Gastroesophageal sphincter (tissue), 4 donors: ENCODE results near the gene SUMO4. TPM values are rescaled to one million over a fixed set of nuclear protein-coding genes. Genes with fewer than 3 reads are reported as not detected.

Experiments used
- ATAC-seq: fragments of 150-250 bp; one replicate; pipeline ENCODE4 v1.9.1; 2016; ENCODE audit warnings: mild to moderate bottlenecking, moderate library complexity
- H3K27ac ChIP-seq, 4 donors: fragments of 200-600 bp; sonication (generic) in 3 of 4; 1 replicate in 3 of 4; 2 replicates in 1 of 4; pipeline ENCODE4 v1.5.1; 2016 to 2019
- H3K27me3 ChIP-seq: fragments of 200-600 bp; sonication (generic); one replicate; pipeline ENCODE4 v1.5.1; 2019
- H3K36me3 ChIP-seq, 2 donors: fragments of 200-600 bp; sonication (generic); one replicate each; pipeline ENCODE4 v1.5.1; 2019; ENCODE audit warnings: control low read depth in 1 of 2
- H3K4me1 ChIP-seq, 3 donors: fragments of 200-600 bp; sonication (generic); 1 replicate in 2 of 3; 2 replicates in 1 of 3; pipeline ENCODE4 v1.5.1; 2016 to 2019; ENCODE audit warnings: control low read depth in 2 of 3
- H3K4me3 ChIP-seq, 2 donors: fragments of 200-600 bp; sonication (generic); one replicate each; pipeline ENCODE4 v1.5.1; 2019; ENCODE audit warnings: mild to moderate bottlenecking in 1 of 2, moderate library complexity in 1 of 2
- H3K9me3 ChIP-seq, 3 donors: fragments of 200-600 bp; sonication (generic); one replicate each; pipeline ENCODE4 v1.5.1; 2017 to 2019; ENCODE audit warnings: control low read depth in 2 of 3
- EP300 ChIP-seq: sonication (generic); formaldehyde crosslinking; IDR thresholded peaks from one replicate; pipeline ENCODE4 v1.6.1; 2017; ENCODE audit warnings: antibody characterized with exemption, mild to moderate bottlenecking
- POLR2A ChIP-seq, 2 donors: fragments of 450-650 bp; IDR thresholded peaks; one replicate each; pipeline ENCODE4 v1.6.1; 2017; ENCODE audit warnings: antibody characterized with exemption in 2 of 2, mild to moderate bottlenecking in 2 of 2, moderate library complexity in 1 of 2
- POLR2AphosphoS5 ChIP-seq: sonication (generic); formaldehyde crosslinking; IDR thresholded peaks from one replicate; pipeline ENCODE4 v1.6.1; 2017; ENCODE audit warnings: antibody characterized with exemption
- WGBS, 2 donors: methylation state at CpG; one replicate each; pipeline ENCODE4 v1.1.5; 2018; ENCODE audit warnings: low coverage in 1 of 2; 5-methylcytosine and 5-hydroxymethylcytosine counted together
- total RNA-seq, 4 donors: library from RNA; depleted of rRNA; stranded (reverse); fragments of >200 nt; gene quantifications; one replicate each; pipeline ENCODE4 v1.1.0, GENCODE V29; 2016
- TF ChIP-seq, protein P1 (sequence below), 4 experiments: fragments of 200-600 bp in 2 of 4; fragments of 450-650 bp in 2 of 4; sonication (generic) in 1 of 4; IDR thresholded peaks; one replicate each; pipeline ENCODE4 v1.5.1; 2017 to 2019; ENCODE audit warnings: antibody characterized with exemption in 4 of 4, mild to moderate bottlenecking in 2 of 4, moderate library complexity in 2 of 4

SUMO4 gene
- total RNA-seq, 4 donors from 2014 or later: 1.9 to 2.4 (median 2.0) TPM; not detected in 1

DNA sequence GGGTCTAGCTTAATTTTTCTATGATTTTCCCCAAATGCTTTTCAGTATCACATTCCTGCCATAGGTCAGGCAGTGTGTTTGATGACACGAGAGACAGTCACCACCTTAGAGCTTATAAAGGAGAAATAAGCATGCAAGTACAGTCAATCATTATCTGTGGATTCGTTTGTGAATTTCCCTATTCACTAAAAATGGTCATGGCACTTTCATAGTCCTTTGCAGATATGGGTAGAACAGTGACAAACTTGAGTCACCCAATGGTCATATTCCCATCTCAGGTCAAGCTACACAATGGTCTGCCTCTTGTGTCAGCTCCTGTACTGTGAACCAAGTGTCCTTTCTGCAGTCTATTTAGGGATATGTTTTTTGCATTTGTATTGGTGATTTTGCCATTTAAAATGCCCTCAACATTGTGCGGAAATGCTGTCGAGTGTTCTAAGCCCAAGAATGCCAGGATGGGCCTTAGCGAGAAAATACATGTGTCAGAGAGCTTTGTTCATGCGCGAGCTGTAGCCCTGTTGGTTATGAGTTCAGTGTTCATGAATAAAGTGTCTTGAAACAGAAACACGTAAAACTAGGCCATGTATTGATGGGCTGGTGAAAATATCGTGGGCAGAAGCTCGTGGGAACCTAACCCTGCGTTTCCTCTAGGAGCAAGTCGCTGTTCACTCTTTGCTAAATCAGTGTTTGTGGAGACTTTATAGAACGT is 19.8 kb downstream of the SUMO4 start:
- ATAC-seq: no peak
- Histone ChIP-seq H3K27ac (no peak overlapping the region), H3K27me3 (no peaks in the 10 kb centered on the region), H3K9me3 (no peaks in the 10 kb centered on the region), H3K4me3 (no peak overlapping the region), H3K36me3 (no peaks in the 10 kb centered on the region), H3K4me1 (peaks cover 0 to 13% (median 4%) of the 10 kb centered on the region in 3 donors)
- TF ChIP-seq EP300 (no peak), POLR2AphosphoS5 (no peak), POLR2A (IDR thresholded peaks at IDR 0.05) (no peak)
- TF ChIP-seq, protein P1, sequence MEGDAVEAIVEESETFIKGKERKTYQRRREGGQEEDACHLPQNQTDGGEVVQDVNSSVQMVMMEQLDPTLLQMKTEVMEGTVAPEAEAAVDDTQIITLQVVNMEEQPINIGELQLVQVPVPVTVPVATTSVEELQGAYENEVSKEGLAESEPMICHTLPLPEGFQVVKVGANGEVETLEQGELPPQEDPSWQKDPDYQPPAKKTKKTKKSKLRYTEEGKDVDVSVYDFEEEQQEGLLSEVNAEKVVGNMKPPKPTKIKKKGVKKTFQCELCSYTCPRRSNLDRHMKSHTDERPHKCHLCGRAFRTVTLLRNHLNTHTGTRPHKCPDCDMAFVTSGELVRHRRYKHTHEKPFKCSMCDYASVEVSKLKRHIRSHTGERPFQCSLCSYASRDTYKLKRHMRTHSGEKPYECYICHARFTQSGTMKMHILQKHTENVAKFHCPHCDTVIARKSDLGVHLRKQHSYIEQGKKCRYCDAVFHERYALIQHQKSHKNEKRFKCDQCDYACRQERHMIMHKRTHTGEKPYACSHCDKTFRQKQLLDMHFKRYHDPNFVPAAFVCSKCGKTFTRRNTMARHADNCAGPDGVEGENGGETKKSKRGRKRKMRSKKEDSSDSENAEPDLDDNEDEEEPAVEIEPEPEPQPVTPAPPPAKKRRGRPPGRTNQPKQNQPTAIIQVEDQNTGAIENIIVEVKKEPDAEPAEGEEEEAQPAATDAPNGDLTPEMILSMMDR (IDR thresholded peaks at IDR 0.05): no peak
- 85 to 93% methylated on average over 10 to 13 of the region's 13 CpGs for WGBS, 2 donors

DNA sequence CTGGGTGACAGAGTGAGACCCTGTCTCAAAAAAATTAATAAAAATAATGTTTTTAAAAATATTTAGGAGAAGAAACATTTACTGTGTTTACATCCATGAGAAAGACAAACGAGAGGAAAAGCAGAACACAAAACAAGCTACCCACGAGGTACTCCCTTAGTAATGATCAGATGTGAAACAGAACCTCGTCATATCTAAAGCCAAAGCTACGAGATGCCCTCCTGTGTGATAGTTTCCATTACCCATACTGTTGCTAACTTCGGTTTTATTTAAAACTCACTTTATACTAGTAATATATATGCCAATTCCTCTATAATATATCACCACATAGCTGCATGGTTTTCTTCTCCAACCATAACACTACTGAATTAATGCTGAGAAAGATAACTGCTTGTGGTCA is 21.1 kb downstream of the SUMO4 start:
- Histone ChIP-seq H3K27me3 (no peaks in the 10 kb centered on the region), H3K9me3 (no peaks in the 10 kb centered on the region), H3K36me3 (no peaks in the 10 kb centered on the region), H3K4me1 (peaks cover 0 to 13% (median 4%) of the 10 kb centered on the region in 3 donors), H3K27ac (no peak overlapping the region), H3K4me3 (no peak overlapping the region)
- TF ChIP-seq, protein P1 (IDR thresholded peaks at IDR 0.05): no peak
- TF ChIP-seq EP300 (no peak), POLR2A (IDR thresholded peaks at IDR 0.05) (no peak), POLR2AphosphoS5 (no peak)
- WGBS, 2 donors: 74 to 75% methylated on average over 5 of the region's 5 CpGs
- ATAC-seq: no peak

DNA sequence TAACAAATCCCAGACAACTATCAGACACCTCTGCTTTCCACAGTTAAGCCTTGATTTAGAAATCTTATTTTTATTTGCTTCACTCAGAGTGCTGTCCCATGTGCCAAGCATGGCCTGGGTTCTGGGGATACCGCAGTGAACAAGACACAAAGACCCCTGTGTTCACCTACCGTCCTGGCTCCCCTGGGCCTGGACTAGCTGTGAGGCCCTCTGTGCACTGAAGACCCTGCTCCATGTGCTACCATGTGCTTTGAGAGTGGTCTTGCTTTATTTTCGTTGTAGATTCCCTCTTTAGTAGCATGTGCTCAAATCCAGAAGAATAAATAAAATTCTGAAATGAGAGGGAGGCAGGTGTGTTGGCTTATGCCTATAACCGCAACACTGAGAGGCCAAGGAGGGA is 22.5 kb downstream of the SUMO4 start:
- Histone ChIP-seq H3K4me1 (peaks cover 0 to 13% (median 4%) of the 10 kb centered on the region in 3 donors), H3K36me3 (no peaks in the 10 kb centered on the region), H3K27me3 (no peaks in the 10 kb centered on the region), H3K4me3 (no peak overlapping the region), H3K9me3 (no peaks in the 10 kb centered on the region), H3K27ac (no peak overlapping the region)
- TF ChIP-seq POLR2AphosphoS5: no peak
- TF ChIP-seq, protein P1 (IDR thresholded peaks at IDR 0.05): no peak
- no peak for TF ChIP-seq POLR2A (IDR thresholded peaks at IDR 0.05)
- no peak for TF ChIP-seq EP300
- no peak for ATAC-seq
- 89 to 100% methylated on average over 3 of the region's 4 CpGs for WGBS, 2 donors

DNA sequence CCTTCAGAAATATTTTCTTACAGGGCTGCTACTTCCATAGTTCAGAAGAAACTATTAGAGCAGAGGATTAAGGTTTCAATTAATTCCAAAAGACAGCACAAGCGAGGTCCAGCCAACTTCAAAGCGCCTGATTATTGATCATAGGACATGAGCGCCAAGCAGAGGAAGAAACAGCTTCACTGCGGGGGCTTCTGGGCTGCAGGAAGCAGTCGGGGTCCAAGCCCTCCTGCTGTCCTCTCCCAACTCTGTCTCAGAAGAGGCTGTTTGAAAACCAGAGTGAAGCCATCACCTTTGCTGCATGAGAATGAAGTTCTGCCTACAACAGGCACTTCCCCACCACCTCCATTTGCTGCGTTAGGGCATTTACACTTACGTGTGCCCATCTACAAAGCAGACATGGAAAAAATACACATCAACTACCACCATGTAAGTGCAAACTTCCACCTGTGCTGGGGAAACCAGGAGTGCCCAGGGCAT is 23.9 kb downstream of the SUMO4 start:
- Histone ChIP-seq H3K9me3 (no peaks in the 10 kb centered on the region), H3K4me3 (no peak overlapping the region), H3K27me3 (no peaks in the 10 kb centered on the region), H3K27ac (peak overlapping the region in 2 of 4 donors; percentile 1 to 21), H3K36me3 (no peaks in the 10 kb centered on the region), H3K4me1 (peaks cover 0 to 13% (median 4%) of the 10 kb centered on the region in 3 donors)
- no peak for ATAC-seq
- WGBS, 2 donors: 65 to 78% methylated on average over 7 of the region's 7 CpGs
- TF ChIP-seq, protein P1 (IDR thresholded peaks at IDR 0.05): no peak
- TF ChIP-seq EP300 (no peak), POLR2AphosphoS5 (no peak), POLR2A (IDR thresholded peaks at IDR 0.05) (no peak)

DNA sequence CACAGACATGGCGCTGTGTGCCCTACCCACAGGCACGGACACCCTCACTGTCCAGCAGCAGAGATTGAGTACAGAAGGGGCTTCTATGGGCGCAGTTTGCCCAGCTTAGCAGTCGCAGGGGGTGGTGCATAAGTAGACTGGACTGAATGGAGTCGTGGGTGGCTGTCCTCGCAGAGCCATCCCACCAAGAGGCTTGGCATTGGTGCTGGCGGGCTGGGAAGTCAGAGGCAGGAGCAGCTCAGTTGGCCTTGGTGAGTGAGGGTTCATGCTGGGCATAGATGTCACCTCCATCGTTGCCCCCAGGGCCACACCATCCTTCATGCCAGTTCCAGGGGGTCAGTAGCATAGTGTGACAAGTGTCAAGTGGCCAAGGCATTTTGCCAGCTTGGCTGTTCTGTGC is 25.2 kb downstream of the SUMO4 start:
- Histone ChIP-seq H3K4me3 (no peak overlapping the region), H3K9me3 (no peaks in the 10 kb centered on the region), H3K36me3 (no peaks in the 10 kb centered on the region), H3K27ac (no peak overlapping the region), H3K4me1 (peaks cover 0 to 13% (median 4%) of the 10 kb centered on the region in 3 donors), H3K27me3 (no peaks in the 10 kb centered on the region)
- no peak for ATAC-seq
- no CpG with 5 or more reads among the region's 8 CpGs for WGBS, 2 donors
- no peak for TF ChIP-seq POLR2A (IDR thresholded peaks at IDR 0.05)
